Measurements from ENCODE around the gene DHPS. TPM values are rescaled to one million over a fixed set of nuclear protein-coding genes. Genes with fewer than 3 reads are reported as not detected.

Gene DHPS
- total and polyA plus RNA-seq, 2 of the 13 experiments (the other 11 are each of a cell fraction or from before 2014, with no cell fraction given) = 43.3 to 84.3 TPM

- 0 out of 2 replicates have a peak, but pooled peaks have one; percentile 65 for TF ChIP-seq ZHX2 (IDR thresholded peaks at IDR 0.05; ENCODE audit: low read depth)
- no peak for TF ChIP-seq ZHX2 (CRISPR knock-in tag; IDR thresholded peaks at IDR 0.05; ENCODE audit: borderline replicate concordance)
- TF ChIP-seq ZNF782 (CRISPR knock-in tag; IDR thresholded peaks at IDR 0.05; ENCODE audit: borderline replicate concordance) = peak; percentile 61; the same call in 1 of the 2 replicates
- TF ChIP-seq ZNF569 (CRISPR knock-in tag; IDR thresholded peaks at IDR 0.05; ENCODE audit: borderline replicate concordance) = no peak
- no peak for TF ChIP-seq CBX1 (IDR thresholded peaks at IDR 0.05; ENCODE audit: low read depth)
- no peak for TF ChIP-seq RXRA (CRISPR knock-in tag; IDR thresholded peaks at IDR 0.05)
- TF ChIP-seq ELF4 (CRISPR knock-in tag; IDR thresholded peaks at IDR 0.05; ENCODE audit: borderline replicate concordance) = no peak
- no peak; the same call in 1 of the 2 replicates for TF ChIP-seq SALL2 (CRISPR knock-in tag; IDR thresholded peaks at IDR 0.05)
- no peak for TF ChIP-seq NR0B2 (CRISPR knock-in tag; IDR thresholded peaks at IDR 0.05)
- TF ChIP-seq ZNF546 (CRISPR knock-in tag; conservative IDR thresholded peaks at IDR 0.05) = no peak
- 0 out of 2 replicates have a peak, but pooled peaks have one; percentile 53 for TF ChIP-seq JUND (CRISPR knock-in tag; IDR thresholded peaks at IDR 0.05)
- TF ChIP-seq ZNF142 (CRISPR knock-in tag; IDR thresholded peaks at IDR 0.05) = 0 out of 2 replicates have a peak, but pooled peaks have one; percentile 28
- peak; percentile 79; the same call in 1 of the 2 replicates for TF ChIP-seq POLR2G (IDR thresholded peaks at IDR 0.05; ENCODE audit: low read depth, low read length)
- TF ChIP-seq KDM2A (CRISPR knock-in tag; IDR thresholded peaks at IDR 0.05; ENCODE audit: borderline replicate concordance, low read depth) = peak; percentile 85
- peak; percentile 39; the same call in 1 of the 2 replicates for TF ChIP-seq FOXK2 (IDR thresholded peaks at IDR 0.05)
Measured at GRCh38 chr19:12722566-12723380, 41.1 kb upstream of the DHPS start (continued).
